NAMALWA (cell line): ENCODE data around the gene MPG.
A peak's percentile ranks its signal among the peaks of the same experiment; 100 is the strongest.
"Not testable (repeated sequence)": the region's sequence is repeated elsewhere in the genome, so short reads cannot be mapped to it uniquely, and the experiment has no call there.

Source experiments
- DNase-seq: peaks from one replicate; pipeline ENCODE4 v3.0.0-alpha.2; 2015; ENCODE audit warnings: low spot score

Gene MPG, protein sequence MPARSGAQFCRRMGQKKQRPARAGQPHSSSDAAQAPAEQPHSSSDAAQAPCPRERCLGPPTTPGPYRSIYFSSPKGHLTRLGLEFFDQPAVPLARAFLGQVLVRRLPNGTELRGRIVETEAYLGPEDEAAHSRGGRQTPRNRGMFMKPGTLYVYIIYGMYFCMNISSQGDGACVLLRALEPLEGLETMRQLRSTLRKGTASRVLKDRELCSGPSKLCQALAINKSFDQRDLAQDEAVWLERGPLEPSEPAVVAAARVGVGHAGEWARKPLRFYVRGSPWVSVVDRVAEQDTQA

DNA sequence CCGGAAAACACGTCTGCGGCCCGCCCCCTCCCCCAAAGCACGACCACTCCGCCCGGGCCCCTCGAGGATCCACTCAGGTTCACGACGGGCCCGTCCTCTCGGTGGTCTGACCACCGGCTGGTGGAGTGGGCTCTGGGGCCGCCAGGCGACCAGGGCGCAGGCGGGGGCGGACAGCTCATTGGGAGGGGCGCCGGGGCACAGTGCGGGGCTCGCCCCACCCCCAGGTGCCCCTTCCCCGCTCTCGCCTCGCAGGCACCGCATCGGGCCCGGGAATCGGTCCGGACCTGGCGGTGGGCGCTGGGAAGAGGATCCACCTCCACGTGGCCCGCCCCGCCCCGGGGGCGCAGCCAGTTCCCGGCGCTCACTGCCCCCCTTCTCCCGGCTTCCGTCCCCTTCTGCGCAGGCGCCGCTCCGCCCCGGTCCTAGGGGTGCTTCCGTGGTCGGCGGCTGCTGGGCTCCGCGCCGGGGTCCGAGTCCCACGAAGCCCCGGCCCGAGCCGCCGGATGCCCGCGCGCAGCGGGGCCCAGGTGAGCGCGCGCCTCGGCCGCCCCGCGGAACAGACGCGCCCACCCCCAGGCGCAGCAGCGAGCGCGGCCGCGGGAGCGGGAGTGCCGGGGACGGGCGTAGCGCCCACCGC is at the start of gene MPG:
TSS of gene MPG (plus strand) at position 419 of the 637 bp plus-strand sequence. CDS start at position 504, 85 bp downstream.
- peak; percentile 83 for DNase-seq

DNA sequence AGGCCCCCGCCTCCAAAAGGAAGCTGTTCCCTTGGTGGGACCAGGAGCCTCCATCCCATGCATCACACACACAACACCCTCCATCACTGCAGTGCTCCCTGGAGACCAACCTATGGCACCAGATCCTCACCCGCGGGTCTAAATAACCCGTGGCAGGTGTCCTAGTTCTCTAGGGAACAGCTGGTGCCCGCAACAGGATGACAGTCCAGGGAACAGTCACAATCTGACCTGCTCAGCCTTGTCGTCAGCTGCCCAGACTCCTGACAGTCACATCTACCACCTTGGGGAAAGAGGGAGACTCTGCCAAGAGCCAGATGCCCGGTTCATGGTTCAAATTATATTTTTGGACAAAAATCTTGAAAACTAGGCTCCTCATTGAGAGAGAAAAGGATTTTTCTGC is 47.4 kb upstream of the MPG start:
- DNase-seq: not testable (repeated sequence)

DNA sequence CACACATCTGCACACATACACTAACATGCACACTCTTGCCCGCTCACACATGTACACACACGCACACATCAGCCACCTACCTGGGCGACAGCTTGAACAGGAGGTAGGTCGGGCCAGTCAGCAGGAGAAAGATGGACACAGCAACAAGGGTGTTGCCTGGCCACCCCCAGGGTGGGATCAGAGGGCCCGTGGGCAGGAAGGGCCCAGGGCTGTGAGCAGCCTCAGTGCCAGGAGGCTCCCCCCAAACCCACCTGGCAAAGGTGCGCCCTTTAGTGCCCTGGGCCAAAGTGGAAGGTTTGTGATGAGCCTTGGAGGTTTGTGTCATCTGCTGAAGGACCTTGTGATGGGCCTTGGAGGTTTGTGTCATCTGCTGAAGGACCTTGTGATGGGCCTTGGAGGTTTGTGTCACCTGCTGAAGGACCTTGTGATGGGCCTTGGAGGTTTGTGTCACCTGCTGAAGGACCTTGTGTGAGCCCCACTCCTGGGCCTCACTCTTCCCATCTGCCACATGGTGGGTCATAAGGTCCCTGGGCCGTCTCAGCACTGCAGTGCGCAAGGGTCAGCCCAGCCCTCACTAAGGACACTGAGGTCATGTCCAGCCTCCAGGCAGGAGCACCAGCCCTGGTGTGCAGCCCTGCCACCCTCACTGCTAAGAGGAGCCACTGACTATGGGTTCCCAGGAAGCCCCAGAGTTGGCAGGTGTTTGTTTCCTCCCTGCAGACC is 44.7 kb upstream of the MPG start:
- not testable (repeated sequence) for DNase-seq

DNA sequence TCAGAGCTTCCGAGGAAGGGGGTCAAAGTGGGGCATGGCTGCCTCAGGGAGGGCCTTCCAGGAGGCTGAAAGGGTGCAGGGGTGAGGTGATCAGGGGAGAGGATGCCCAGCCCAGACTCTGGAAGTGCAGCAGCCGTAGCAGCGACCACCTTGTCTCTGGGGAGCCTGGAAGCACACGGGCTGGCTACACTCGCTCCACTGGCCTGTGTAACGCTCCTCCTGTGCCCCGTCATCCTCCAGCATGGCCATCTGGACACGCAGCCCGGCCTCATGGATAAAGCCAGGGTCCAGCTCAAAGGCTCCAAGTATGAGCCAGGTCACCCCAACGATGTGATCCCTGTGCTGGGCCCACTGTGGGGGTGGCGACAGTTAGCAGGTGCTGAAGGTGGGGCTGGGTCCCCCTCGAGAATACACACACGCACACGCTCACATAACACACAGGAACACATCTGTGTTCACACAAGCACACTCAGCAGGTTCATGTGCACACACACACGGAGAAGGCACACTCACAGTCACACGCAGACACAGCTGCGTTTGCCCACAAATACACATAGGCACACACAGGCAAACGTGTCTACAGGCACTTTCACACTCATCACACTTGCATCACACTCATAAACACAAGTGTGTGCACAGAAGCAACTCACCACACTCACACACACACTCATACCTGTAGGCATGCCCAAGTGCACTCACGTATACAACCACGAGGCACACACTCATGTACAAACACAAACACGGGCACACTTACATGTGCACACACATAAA is 44.0 kb upstream of the MPG start:
- no peak for DNase-seq

DNA sequence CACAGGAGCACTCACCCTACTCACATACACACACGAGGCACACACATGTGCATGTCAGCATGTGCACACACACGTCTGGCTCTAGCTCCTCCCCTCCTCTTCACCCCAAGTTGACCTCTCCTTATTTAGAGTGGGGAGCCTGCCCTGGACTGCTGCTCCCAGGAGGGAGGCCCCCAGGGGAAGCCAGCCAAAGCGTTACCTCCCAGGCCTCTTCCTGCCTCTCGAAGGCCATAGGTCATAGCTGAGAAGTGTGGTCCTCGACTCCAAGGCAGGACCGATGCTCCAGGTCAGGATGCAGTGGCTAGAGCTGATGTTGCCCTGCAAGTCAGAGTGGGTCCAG is 43.4 kb upstream of the MPG start:
- DNase-seq: no peak

DNA sequence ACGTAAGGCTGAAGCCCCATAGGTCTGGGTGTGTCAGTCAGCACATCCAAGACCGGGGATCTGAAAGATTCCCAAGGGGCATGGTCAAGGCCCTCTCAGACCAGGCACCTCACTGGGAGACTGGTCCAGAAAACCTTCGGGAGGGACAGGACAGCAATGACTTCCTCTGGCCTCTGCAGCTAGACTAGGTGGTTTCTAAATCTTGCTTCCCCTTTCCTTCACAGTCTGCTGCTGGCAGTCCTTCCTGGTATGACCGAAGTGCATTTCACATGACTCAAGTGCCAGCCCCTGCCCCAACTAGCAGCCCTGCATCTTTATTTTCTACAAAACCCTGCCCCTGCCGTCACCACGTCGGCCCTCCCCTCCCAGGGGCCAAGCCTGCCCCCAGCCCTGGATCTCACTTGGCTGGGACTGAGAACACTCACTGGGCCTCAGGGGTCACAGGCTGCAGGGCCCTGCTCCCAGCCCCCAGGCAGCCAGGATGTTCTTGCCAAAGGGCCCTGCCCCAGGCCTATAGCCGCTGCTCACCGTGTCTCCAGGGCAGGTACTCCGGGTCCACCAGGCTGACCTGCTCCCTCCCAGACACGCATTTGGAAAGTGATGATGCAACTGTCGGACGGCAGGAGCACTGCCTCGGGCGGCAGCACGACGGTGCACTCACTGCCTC is 42.9 kb upstream of the MPG start:
- peak; percentile 64 for DNase-seq

DNA sequence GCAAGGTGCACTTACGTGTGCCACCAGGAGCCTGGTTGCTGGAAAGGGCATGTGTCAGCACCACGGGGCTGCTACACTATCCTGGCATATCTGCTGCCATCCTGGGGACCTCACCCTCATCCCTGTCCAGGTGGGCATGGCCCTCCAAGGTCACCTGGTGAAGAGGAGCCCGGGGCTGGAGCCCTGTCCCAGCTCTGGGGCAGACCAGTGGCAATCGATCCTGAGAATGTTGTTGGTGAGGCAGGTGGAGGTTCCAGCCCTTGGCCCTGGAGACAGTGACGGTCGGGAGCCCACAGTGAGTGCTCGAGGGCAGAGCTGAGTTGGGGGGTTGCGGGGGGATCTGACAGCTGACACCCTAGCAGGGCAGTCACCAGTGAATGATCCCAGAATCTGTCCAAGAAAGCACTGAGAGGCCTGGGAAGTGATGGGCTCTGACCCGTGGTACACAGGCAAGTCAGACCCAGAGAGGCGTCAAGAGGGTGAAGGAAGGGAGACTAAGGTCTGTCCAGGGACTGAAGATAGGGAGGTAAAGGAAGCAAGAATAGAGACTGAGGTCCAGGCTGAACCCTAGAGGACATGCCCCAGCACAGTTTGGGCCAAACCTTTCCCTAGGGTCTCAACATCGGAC is 42.2 kb upstream of the MPG start:
- DNase-seq: no peak

DNA sequence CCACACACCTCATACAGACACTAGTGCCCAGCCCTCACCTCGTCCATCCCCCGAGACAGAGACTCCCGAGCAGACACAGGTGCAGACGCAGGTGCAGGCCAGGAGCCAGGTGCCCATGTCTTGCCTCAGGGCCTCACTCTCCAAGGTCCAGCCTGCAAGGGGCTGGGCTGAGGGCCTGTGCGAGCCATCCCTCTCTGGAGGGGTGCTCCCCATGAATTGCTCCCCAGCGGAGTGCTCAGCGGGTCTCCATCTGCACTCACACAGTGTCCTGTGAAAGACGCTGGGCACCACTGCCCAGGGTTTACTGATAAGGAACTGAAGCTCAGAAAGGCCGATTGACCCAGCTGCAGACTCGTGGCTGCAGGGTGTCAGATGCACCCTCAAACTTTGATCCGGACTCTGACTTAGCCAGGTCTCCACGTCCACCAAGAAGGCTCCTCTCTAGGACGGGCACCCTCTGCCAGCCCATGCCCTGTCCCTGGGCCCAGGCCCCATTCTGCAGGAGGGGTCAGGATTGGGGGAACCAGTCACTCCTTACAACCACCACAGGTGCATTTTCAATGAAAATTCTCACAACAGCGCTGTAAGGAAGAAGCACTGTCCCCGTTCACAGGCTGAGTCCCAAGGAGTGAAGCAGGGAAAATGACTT is 41.6 kb upstream of the MPG start:
- DNase-seq: no peak

DNA sequence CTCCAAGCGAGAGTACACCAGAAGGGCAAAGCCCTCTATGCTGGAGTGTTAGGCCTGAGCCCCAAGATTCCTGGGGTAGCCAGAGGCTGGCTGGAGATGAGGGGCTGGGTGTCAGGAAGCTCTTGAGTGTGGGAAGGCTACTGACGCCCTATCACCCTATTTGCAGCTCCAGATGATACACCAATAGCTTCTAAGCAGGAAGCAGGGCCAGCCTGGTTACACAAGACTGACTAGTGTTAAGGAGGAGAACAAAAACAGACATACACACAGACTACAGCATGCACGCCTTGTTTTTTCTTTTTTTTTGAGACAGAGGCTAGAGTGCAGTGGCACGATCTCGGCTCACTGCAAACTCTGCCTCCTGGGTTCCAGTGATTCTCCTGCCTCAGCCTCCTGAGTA is 40.5 kb upstream of the MPG start:
- DNase-seq: peak; percentile 33

DNA sequence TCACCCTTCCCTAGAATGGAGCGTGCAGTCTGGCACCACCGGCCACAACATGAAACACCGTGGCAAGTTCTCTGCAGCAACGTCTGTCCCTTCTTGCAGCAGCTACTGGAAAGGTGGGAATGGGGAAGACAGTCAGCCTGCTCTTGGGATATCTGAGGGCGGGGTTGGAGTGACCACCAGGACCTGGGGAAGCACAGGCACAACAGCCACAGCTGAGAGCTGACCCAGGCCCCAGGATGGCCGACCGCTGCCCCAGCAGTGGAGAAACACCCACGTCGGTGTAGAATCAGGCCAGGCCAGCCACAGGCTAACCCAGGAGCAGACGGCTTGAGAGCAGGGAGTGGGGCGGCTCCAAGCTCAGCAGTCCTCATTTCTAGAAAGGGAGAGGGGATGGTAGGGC is 39.8 kb upstream of the MPG start:
- not testable (repeated sequence) for DNase-seq

DNA sequence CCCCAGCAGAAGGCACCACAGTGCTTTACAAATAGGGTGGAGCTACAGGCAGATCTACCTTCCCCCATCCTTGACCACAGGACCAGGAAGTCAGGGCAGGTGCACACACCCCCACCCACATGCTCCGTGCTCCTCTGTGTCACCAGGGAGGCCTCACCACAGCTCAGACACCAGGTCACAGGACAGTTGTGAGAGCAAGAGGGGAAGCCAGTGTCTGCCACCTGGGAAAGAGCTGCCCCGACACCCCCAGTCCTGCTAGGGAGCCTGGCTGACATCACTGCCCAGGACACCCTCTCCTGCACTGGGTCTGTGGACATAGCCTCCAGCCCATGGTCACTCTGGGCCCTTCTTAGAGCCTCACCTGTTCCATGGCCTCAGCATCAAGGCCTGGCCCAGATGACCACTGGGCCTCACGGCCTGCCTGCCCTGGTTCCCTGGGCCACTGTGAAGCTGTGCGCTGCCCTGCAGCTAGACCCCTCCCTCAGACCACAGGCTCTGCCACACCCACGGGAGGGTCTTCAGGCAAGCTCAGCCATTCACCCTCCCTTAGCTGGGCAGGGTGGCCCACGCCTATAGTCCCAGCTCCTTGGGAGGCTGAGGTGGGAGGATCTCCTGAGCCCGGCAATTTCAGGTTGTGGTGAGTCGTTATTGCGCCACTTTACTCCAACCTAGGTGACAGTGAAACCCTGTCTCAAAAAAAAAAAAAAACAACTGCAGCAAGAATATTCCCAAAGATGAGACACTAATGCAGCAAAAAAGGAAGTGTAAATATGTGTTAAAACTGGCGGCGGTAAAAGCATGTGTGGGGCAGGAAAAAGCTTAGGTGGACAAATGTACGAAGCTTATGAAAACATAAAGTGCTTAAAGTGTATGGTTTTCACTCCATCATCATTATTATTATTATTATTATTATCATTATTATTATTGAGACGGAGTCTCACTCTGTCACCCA is 38.8 kb upstream of the MPG start:
- DNase-seq: peak; percentile 81

DNA sequence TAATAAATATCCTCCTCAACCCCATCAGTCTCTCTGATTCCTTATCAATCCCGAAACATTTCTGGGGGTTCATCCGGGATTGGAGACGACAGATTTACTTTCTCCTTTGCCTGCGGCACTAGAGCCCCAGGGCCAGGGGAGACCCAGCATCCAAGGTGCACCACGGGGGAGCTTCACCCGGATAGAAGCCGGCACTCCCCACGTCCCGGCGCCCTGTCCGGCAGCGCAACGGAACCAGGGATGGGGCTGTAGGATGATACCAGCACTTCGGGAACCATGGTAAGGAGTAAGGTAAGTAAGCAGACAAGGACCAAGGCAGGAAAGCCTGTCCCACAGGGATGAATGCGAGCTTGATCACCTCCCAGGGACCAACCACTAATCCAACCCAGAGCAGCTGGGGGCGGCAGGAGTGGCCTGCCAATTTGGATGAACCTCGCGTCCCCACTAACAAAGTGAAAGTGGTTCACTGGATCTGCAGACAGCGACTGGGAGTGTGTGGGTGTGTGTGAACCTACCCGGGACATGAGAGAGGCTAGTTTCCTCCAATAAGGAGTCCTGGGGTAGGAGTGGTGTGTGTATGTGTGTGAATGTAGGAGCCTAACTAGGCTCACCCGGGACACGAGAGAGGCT is 36.5 kb upstream of the MPG start:
- DNase-seq: no peak

DNA sequence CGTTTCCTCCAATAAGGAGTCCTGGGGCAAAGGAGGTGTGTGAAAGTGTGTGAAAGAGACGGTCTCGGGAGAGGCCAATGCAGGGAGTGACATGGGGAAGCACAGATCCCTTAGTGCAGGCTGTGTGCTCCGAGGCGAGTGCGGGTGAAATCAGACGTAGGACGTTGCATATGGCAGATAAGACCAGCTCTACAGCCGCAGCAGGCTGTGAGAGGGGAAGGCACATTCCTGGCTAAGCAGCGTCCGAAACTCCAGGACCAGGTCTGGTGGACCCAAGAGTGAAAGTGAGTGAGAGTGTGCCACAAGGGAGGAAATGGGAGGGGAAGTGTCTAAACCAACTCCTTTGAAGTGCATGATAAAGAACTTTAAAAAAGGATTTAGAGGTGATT is 36.0 kb upstream of the MPG start:
- no peak for DNase-seq

DNA sequence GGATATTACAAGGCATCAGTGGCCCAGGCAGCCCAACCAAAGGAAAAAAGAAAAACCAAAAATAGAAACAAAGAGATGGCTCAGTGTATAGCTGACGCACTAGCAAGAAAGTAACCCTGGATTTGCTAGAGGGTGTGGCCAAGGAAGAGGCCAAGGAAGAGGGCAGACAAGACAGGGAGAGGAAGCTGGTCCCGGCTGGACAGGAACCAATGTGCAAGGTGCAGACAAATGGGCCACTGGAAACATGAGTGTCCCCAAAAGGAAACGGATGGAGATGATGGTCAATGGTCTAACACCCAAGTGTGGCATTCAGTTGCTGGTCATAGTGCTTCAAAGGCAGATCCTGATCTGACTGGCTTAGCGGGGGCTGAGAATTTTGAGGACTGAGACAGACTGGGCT is 35.3 kb upstream of the MPG start:
- DNase-seq: no peak

DNA sequence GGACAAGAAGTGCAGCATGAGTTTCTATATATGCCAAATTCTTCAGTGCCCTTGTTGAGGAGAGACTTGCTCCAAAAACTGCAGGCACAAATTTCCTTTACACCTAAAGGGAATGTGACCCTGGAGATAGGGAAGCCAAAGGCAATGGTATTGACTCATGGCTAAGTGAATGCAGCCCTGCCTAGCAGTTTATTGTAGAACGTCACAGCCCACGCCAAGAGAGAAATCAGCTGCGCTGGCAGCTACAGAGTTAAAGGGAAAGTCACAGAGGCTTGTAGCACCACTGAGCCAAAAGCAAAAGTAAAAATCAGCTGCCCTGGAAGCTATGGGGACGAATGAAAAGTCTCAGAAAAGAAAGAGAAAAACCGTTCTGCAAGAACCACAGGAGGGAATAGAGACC is 34.7 kb upstream of the MPG start:
- DNase-seq: no peak

DNA sequence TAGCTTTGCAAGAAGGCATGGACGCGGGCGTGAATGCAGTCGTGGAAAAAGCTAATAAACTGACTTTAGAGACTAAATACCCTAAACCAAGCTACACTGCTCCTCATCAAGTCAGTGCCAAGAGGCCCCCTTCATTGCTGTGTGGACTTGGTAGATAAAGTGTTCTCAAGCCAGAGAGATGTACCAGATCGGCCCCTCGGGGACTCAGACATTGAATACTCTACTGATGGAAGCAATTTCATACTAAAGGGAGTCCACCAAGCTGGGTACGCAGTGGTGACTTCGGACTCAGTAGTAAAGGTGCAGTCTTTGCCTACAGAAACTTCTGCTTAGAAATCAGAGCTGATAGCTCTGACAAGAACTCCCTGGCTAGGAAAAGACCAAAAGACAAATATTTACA is 33.4 kb upstream of the MPG start:
- DNase-seq: no peak

DNA sequence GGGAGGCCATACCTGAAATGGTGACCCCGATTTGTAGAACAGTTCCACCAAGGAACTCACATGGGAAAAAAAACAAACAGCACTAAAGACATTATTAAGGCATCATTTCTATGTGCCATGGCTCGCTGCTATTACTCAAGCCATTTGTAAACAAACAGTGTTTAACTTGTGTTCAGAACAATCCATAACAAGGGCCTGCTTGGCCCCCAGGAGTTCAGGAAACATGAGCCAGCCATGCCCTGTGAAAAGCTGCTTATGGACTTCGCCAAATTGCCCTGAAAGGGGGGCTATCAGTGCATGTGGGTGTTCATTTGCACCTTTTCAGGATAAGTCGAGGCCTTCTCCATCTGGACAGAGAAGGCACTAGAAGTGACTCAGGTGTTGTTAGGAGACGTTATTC is 32.6 kb upstream of the MPG start:
- DNase-seq: no peak

DNA sequence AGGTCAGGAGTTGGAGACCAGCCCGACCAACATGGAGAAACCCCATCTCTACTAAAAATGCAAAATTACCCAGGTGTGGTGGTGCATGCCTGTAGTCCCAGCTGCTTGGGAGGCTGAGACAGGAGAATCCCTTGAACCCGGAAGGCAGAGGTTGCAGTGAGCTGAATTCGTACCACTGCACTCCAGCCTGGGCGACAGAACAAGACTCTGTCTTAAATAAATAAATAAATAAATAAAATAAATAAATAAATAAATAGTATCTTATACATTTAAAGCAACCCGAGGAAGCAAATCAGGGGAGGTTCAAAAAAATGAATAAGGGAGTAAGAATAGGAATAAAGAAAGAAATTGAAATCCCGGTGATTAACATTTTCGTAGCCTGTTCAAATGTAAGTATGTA is 31.5 kb upstream of the MPG start:
- DNase-seq: not testable (repeated sequence)

DNA sequence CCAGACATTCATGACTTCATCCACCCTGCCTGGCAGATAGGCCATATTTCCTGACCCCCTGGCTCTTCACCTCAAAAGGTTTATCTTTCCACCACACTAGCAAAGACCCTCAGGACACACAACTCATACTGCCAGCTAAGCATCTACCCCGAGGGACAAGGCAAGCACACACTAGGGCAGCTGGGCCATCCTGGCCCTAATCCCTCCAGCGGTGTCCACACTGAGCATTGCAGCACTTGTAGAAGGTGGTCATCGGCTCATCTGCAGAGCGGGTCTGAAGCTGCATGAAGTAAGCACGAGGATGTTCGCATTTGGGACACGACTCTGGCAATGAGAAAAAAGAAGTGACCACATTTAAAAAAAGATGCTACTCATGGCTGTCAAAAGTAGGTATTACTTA is 30.8 kb upstream of the MPG start:
- DNase-seq: no peak
